OCI-LY3 (cell line): ENCODE data around the gene CA5B.

Experiments used
- EZH2phosphoT487 ChIP-seq: fragments of 200-600 bp; shearing (Covaris generic); IDR thresholded peaks from 2 replicates; pipeline ENCODE4 v1.6.1; 2018; ENCODE audit warnings: antibody characterized with exemption, mixed run types, low read depth
- TF ChIP-seq, protein P1 (sequence below): fragments of 200-600, 300-600 bp; sonication (generic); IDR thresholded peaks from 2 replicates; pipeline ENCODE4 v1.5.1; 2014; ENCODE audit warnings: antibody characterized with exemption, low read length, low read depth

GRCh38 chrX:15834827-15835595 lies 96.9 kb downstream of the CA5B start:
- TF ChIP-seq, protein P1, sequence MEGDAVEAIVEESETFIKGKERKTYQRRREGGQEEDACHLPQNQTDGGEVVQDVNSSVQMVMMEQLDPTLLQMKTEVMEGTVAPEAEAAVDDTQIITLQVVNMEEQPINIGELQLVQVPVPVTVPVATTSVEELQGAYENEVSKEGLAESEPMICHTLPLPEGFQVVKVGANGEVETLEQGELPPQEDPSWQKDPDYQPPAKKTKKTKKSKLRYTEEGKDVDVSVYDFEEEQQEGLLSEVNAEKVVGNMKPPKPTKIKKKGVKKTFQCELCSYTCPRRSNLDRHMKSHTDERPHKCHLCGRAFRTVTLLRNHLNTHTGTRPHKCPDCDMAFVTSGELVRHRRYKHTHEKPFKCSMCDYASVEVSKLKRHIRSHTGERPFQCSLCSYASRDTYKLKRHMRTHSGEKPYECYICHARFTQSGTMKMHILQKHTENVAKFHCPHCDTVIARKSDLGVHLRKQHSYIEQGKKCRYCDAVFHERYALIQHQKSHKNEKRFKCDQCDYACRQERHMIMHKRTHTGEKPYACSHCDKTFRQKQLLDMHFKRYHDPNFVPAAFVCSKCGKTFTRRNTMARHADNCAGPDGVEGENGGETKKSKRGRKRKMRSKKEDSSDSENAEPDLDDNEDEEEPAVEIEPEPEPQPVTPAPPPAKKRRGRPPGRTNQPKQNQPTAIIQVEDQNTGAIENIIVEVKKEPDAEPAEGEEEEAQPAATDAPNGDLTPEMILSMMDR = no peak
- TF ChIP-seq EZH2phosphoT487 = no peak
